ENCODE measurements around the gene GSC2. TPM values are rescaled to one million over a fixed set of nuclear protein-coding genes. Genes with fewer than 3 reads are reported as not detected.

The GSC2 gene
- total RNA-seq, 3 donors from 2014 or later (not counting 1 experiment from before 2014, with no cell fraction given): not detected

DNA sequence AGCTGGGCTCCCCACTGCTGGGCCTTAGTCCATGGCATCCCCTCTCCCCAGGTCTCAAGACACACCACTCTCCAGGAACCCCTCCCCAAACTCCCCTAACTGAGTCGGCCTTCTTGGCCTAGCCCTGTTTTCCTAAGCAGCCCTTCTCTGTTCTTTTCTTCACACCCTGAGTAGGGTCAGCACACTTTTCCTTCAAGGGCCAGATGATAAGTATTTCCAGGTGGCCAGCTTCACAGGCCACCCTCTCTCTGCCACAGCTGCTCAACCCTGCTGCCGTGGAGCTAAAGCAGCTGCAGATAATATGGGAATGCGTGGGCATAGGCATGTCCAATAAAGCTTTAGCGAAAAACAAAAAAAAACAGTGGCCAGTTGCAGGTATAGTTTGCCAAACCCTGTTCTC is 51.9 kb downstream of the GSC2 start:
- intact Hi-C loops (cut with micrococcal nuclease): no loop called here
- no peak overlapping the region for H3K4me3 ChIP-seq (ENCODE audit: low read length)

DNA sequence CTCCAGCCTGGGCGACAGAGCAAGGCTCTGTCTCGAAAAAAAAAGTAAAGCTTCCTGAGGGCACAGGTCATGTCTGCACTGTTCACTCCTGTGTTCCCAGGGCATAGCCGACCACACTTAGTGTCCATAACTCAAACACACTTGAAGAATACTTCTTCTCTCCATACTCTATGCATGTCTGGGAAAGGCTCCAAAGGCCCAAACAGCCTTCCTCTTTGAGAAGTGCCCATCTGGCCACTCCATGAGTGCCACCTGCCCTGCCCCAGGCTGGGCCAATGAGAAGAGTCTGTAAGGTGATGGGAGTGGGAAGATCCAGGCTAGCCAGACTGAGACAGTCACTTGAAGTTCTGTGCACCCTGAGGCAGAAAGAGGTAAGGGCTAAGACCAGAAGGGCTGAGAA is 52.6 kb downstream of the GSC2 start:
- Histone ChIP-seq H3K27me3 (ENCODE audit: control insufficient read depth, insufficient read depth, low read length) (no peaks in the 10 kb centered on the region), H3K27ac (ENCODE audit: low read length) (no peak overlapping the region), H3K4me3 (ENCODE audit: low read length) (no peak overlapping the region), H3K36me3 (ENCODE audit: control insufficient read depth, insufficient read depth, low read length) (peaks cover 3% of the 10 kb centered on the region), H3K4me1 (ENCODE audit: control insufficient read depth, insufficient read depth, low read length) (no peaks in the 10 kb centered on the region), H3K9me3 (ENCODE audit: control insufficient read depth, insufficient read depth, low read length) (no peaks in the 10 kb centered on the region)
- peaks cover 17 to 40% of the 10 kb centered on the region in 2 donors for H3K4me1 Mint-ChIP-seq
- no peaks in the 10 kb centered on the region for H3K36me3 Mint-ChIP-seq
- no peak overlapping the region for H3K4me3 Mint-ChIP-seq
- peak overlapping the region in 1 of 2 donors; percentile 79 for H3K27ac Mint-ChIP-seq
- DNase-seq: no peak
- H3K9me3 Mint-ChIP-seq: no peaks in the 10 kb centered on the region
- 92% methylated on average over 3 of the region's 3 CpGs for WGBS (ENCODE audit: insufficient coverage)
- H3K27me3 Mint-ChIP-seq (ENCODE audit: low read depth in 2 of 2): no peaks in the 10 kb centered on the region
- TF ChIP-seq, protein P1, sequence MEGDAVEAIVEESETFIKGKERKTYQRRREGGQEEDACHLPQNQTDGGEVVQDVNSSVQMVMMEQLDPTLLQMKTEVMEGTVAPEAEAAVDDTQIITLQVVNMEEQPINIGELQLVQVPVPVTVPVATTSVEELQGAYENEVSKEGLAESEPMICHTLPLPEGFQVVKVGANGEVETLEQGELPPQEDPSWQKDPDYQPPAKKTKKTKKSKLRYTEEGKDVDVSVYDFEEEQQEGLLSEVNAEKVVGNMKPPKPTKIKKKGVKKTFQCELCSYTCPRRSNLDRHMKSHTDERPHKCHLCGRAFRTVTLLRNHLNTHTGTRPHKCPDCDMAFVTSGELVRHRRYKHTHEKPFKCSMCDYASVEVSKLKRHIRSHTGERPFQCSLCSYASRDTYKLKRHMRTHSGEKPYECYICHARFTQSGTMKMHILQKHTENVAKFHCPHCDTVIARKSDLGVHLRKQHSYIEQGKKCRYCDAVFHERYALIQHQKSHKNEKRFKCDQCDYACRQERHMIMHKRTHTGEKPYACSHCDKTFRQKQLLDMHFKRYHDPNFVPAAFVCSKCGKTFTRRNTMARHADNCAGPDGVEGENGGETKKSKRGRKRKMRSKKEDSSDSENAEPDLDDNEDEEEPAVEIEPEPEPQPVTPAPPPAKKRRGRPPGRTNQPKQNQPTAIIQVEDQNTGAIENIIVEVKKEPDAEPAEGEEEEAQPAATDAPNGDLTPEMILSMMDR (IDR thresholded peaks at IDR 0.05): no peak
- intact Hi-C loops (cut with micrococcal nuclease): no loop called here
- no peak for ATAC-seq

More for the DNA sequence above, 51.9 kb downstream of the GSC2 start:
- Mint-ChIP-seq H3K27ac (peak overlapping the region in 1 of 2 donors; percentile 79), H3K4me3 (no peak overlapping the region), H3K9me3 (no peaks in the 10 kb centered on the region), H3K27me3 (ENCODE audit: low read depth in 2 of 2) (no peaks in the 10 kb centered on the region), H3K36me3 (no peaks in the 10 kb centered on the region), H3K4me1 (peaks cover 17 to 35% of the 10 kb centered on the region in 2 donors)
- peaks cover 3% of the 10 kb centered on the region for H3K36me3 ChIP-seq (ENCODE audit: control insufficient read depth, insufficient read depth, low read length)
- no peak overlapping the region for H3K27ac ChIP-seq (ENCODE audit: low read length)
- no peaks in the 10 kb centered on the region for H3K4me1 ChIP-seq (ENCODE audit: control insufficient read depth, insufficient read depth, low read length)
- ATAC-seq: no peak
- H3K27me3 ChIP-seq (ENCODE audit: control insufficient read depth, insufficient read depth, low read length): no peaks in the 10 kb centered on the region
- TF ChIP-seq, protein P1 (IDR thresholded peaks at IDR 0.05): no peak
- no peak for DNase-seq
- WGBS (ENCODE audit: insufficient coverage): 93% methylated on average over 4 of the region's 4 CpGs
- H3K9me3 ChIP-seq (ENCODE audit: control insufficient read depth, insufficient read depth, low read length): no peaks in the 10 kb centered on the region

Other genes with a start within 250 kb of the GSC2 start
- gene DGCR6, start 244.0 kb downstream of the GSC2 start, total RNA-seq: 1 to 10 TPM; 5.8 to 8.2 (median 8.1) TPM
- gene PRODH, start 214.0 kb downstream of the GSC2 start, total RNA-seq: not detected
- gene DGCR2, start 27.9 kb downstream of the GSC2 start, total RNA-seq: 10 to 100 TPM; 27.5 to 44.1 (median 41.3) TPM
- gene TSSK2, start 19.0 kb downstream of the GSC2 start, total RNA-seq: not detected
- gene ESS2, start 5.6 kb downstream of the GSC2 start, total RNA-seq: 10 to 100 TPM; 47.6 to 51.6 (median 47.7) TPM
- 10 to 100 TPM; 24.8 to 29.6 (median 26.9) TPM for gene SLC25A1, start 28.4 kb upstream of the GSC2 start, total RNA-seq
- 1 to 10 TPM in 2 of 3 donors, under 1 TPM in 1; 0.86 to 1.2 (median 1.2) TPM for gene CLTCL1, start 141.4 kb upstream of the GSC2 start, total RNA-seq

Measured in natural killer cell (primary cell).